ENCODE measurements around the gene GNL2. TPM values are rescaled to one million over a fixed set of nuclear protein-coding genes. Genes with fewer than 3 reads are reported as not detected.

GNL2 gene
- total RNA-seq, 1 experiment from 2014 or later: 121 TPM

- Histone ChIP-seq H3K9me3 (ENCODE audit: low read depth, low read length, poor library complexity, severe bottlenecking) (no peaks in the 10 kb centered on the region), H3K4me1 (ENCODE audit: insufficient read depth, low read length, poor library complexity, severe bottlenecking) (no peaks in the 10 kb centered on the region), H3K36me3 (ENCODE audit: insufficient read depth, low read length, poor library complexity, severe bottlenecking) (peaks cover 9% of the 10 kb centered on the region), H3K27ac (ENCODE audit: low read depth, low read length, poor library complexity, severe bottlenecking) (no peak overlapping the region), H3K4me3 (ENCODE audit: low read depth, low read length, poor library complexity, severe bottlenecking) (no peak overlapping the region), H3K27me3 (replicated peaks; ENCODE audit: insufficient read depth, low read depth, low read length, poor library complexity) (no peaks in the 10 kb centered on the region)
- TF ChIP-seq EZH2 (IDR thresholded peaks at IDR 0.05; ENCODE audit: borderline replicate concordance, low read depth, low read length, poor library complexity, severe bottlenecking) (no peak), CTCF (conservative IDR thresholded peaks at IDR 0.05; ENCODE audit: low read depth, low read length) (no peak)
- ChIA-PET CTCF (no interaction called here), POLR2A (ENCODE audit: low non-redundant PET) (no interaction called here)
- intact Hi-C loops (cut with micrococcal nuclease; ENCODE audit: unreplicated experiment): no loop called here
- no TSS peak for BruUV-seq (replicated peaks)
- DNase-seq (ENCODE audit: low spot score): no peak
Measured at GRCh38 chr1:37517569-37517968, 78.2 kb downstream of the GNL2 start.

Other genes with a start within 250 kb of the GNL2 start
- 4.8 and 5.4 TPM in 2 replicates for gene ZC3H12A, start 121.4 kb downstream of the GNL2 start, total RNA-seq (2021)
- gene MEAF6, start 81.2 kb downstream of the GNL2 start, total RNA-seq (2021): 73.8 and 75.7 TPM in 2 replicates
- gene SNIP1, start 41.6 kb downstream of the GNL2 start, total RNA-seq (2021): 18.1 and 18.3 TPM in 2 replicates
- gene DNALI1, start 39.0 kb downstream of the GNL2 start, total RNA-seq (2021): 6.3 and 11.8 TPM in 2 replicates
- not detected in 2 replicates for gene RSPO1, start 39.0 kb upstream of the GNL2 start, total RNA-seq (2021)
- 64.7 and 67.4 TPM in 2 replicates for gene CDCA8, start 96.6 kb upstream of the GNL2 start, total RNA-seq (2021)
- not detected in 2 replicates for gene EPHA10, start 169.2 kb upstream of the GNL2 start, total RNA-seq (2021)
- gene MANEAL, start 197.9 kb upstream of the GNL2 start, total RNA-seq (2021): 5.9 and 7.3 TPM in 2 replicates
- gene C1orf122, start 211.9 kb upstream of the GNL2 start, total RNA-seq (2021): 31.0 and 33.5 TPM in 2 replicates
- 30.4 and 38.5 TPM in 2 replicates for gene YRDC, start 212.3 kb upstream of the GNL2 start, total RNA-seq (2021)

Measured in A673 (cell line).